Spleen (tissue), 11 donors: Measurements from ENCODE around the gene GABARAPL2. TPM values are rescaled to one million over a fixed set of nuclear protein-coding genes. Genes with fewer than 3 reads are reported as not detected.

Source experiments
- DNase-seq: peaks from one replicate; pipeline ENCODE4 v3.0.0-alpha.2; 2020
- H3K27ac ChIP-seq, 8 donors: fragments of 200-600 bp; sonication (generic) in 7 of 8; 1 replicate in 4 of 8; 2 replicates in 4 of 8; pipeline versions ENCODE4 v1.5.0 to v1.8.0; 2016 to 2021; ENCODE audit warnings: inconsistent platforms in 4 of 8, mild to moderate bottlenecking in 4 of 8, moderate library complexity in 1 of 8
- H3K27me3 ChIP-seq, 7 donors: fragments of 200-600 bp; sonication (generic) in 6 of 7; replicated peaks in 1 of 7; 1 replicate in 4 of 7; 2 replicates in 3 of 7; pipeline versions ENCODE4 v1.5.0 to v1.8.0; 2016 to 2021; ENCODE audit warnings: inconsistent platforms in 3 of 7, mild to moderate bottlenecking in 1 of 7
- H3K36me3 ChIP-seq, 6 donors: fragments of 200-600 bp; sonication (generic) in 5 of 6; 1 replicate in 4 of 6; 2 replicates in 2 of 6; pipeline versions ENCODE4 v1.5.0 to v1.8.0; 2016 to 2021; ENCODE audit warnings: inconsistent platforms in 2 of 6
- H3K4me1 ChIP-seq, 6 donors: fragments of 200-600 bp; sonication (generic) in 5 of 6; 1 replicate in 3 of 6; 2 replicates in 3 of 6; pipeline versions ENCODE4 v1.5.0 to v1.8.0; 2016 to 2021; ENCODE audit warnings: inconsistent platforms in 3 of 6
- H3K4me3 ChIP-seq, 8 donors: fragments of 200-600 bp; sonication (generic) in 7 of 8; 1 replicate in 4 of 8; 2 replicates in 4 of 8; pipeline versions ENCODE4 v1.5.0 to v1.8.0; 2016 to 2021; ENCODE audit warnings: inconsistent platforms in 4 of 8, mild to moderate bottlenecking in 4 of 8, moderate library complexity in 2 of 8
- H3K9me3 ChIP-seq, 8 donors: fragments of 200-600 bp; sonication (generic) in 7 of 8; 1 replicate in 4 of 8; 2 replicates in 4 of 8; pipeline versions ENCODE4 v1.5.0 to v1.8.0; 2016 to 2021; ENCODE audit warnings: inconsistent platforms in 4 of 8
- CTCF ChIP-seq, 11 experiments: fragments of 200-600 bp in 7 of 11; fragments of 450-650 bp in 4 of 11; sonication (generic) in 4 of 11; IDR thresholded peaks in 8 of 11; conservative IDR thresholded peaks in 3 of 11; 1 replicate in 7 of 11; 2 replicates in 4 of 11; pipeline versions ENCODE4 v1.4.0 to v1.8.0; 2016 to 2021; ENCODE audit warnings: antibody characterized with exemption in 11 of 11, inconsistent platforms in 4 of 11, mild to moderate bottlenecking in 1 of 11
- POLR2A ChIP-seq, 3 donors: fragments of 450-650 bp; IDR thresholded peaks; one replicate each; pipeline ENCODE4 v1.5.1; 2017; ENCODE audit warnings: antibody characterized with exemption in 3 of 3, mild to moderate bottlenecking in 1 of 3
- POLR2AphosphoS5 ChIP-seq, 3 donors: sonication (generic); formaldehyde crosslinking; IDR thresholded peaks; one replicate each; pipeline ENCODE4 v1.5.1; 2017; ENCODE audit warnings: antibody characterized with exemption in 3 of 3
- WGBS, 5 donors: extraction: QIAGEN DNeasy Blood & Tissue Kit in 3 of 5; methylation state at CpG; one replicate each; pipeline versions ENCODE4 v1.1.5 to v1.1.7; 2013 to 2018; 5-methylcytosine and 5-hydroxymethylcytosine counted together
- intact Hi-C: fragments of 100-400 bp; cut with DNase I; formaldehyde crosslinking; loops from one replicate; pipeline ENCODE4 v1.15.0; 2023; ENCODE audit warnings: low total_unique reads
- polyA plus RNA-seq, 3 donors: library from polyadenylated mRNA; stranded (reverse); fragments of 200-250 nt; gene quantifications; one replicate each; pipeline ENCODE4 v1.2.1, GENCODE V29; 2013
- total RNA-seq, 7 donors: library from RNA; depleted of rRNA in 3 of 7; stranded (reverse); fragments of >200 nt in 3 of 7; fragmentation: NEBNext Ultra II Directional in 4 of 7; extraction: Animal tissue kit (Norgen Biotek cat#: 25700) in 4 of 7; gene quantifications; one replicate each; pipeline versions ENCODE4 v1.1.0 to v1.2.1, GENCODE V29; 2016 to 2021
- donor health status: healthy with polysubstance abuse.
- donor health status: DM: no; HTN: no; CAD: no; lungs with moderate emphysema.
- donor health status: DM: no; HTN: no; CAD: no.
- donor health status: Bipolar disorder and iron deficiency.
- donor health status: healthy.
- donor health status: DM: no; HTN: no; CAD: no.
- donor health status: DM: yes; HTN: yes; CAD: no.

The GABARAPL2 gene
- total and polyA plus RNA-seq, 10 donors, result 86.6 to 169 (median 123) TPM

GRCh38 chr16:75579281-75579834 lies 13.2 kb downstream of the GABARAPL2 start:
- peaks cover 0 to 73% (median 51%) of the 10 kb centered on the region in 6 donors for H3K36me3 ChIP-seq
- intact Hi-C loops, result no loop called here
- WGBS, 5 donors, result 50 to 63% (median 55%) methylated on average over 7 of the region's 7 CpGs

GRCh38 chr16:75584108-75584507 lies 17.9 kb downstream of the GABARAPL2 start:
- Histone ChIP-seq H3K4me3 (no peak overlapping the region), H3K27me3 (no peaks in the 10 kb centered on the region), H3K27ac (no peak overlapping the region), H3K4me1 (peaks cover 0 to 19% (median 0%) of the 10 kb centered on the region in 6 donors), H3K9me3 (no peaks in the 10 kb centered on the region), H3K36me3 (peaks cover 0 to 57% (median 8%) of the 10 kb centered on the region in 6 donors)
- no peak for DNase-seq
- TF ChIP-seq POLR2A (IDR thresholded peaks at IDR 0.05), result no peak
- no peak for TF ChIP-seq POLR2AphosphoS5 (IDR thresholded peaks at IDR 0.05)
- no peak for TF ChIP-seq CTCF (IDR thresholded peaks at IDR 0.05 in 8 of 11, conservative IDR thresholded peaks at IDR 0.05 in 3 of 11)
- 50 to 75% (median 58%) methylated on average over 3 of the region's 3 CpGs for whole genome bisulfite sequencing, 5 donors
- intact Hi-C loops, result no loop called here

More at GRCh38 chr16:75579281-75579834, 13.2 kb downstream of the GABARAPL2 start:
- peaks cover 0 to 46% (median 14%) of the 10 kb centered on the region in 6 donors for H3K4me1 ChIP-seq
- no peaks in the 10 kb centered on the region for H3K9me3 ChIP-seq
- TF ChIP-seq POLR2A (IDR thresholded peaks at IDR 0.05) (no peak), CTCF (IDR thresholded peaks at IDR 0.05 in 8 of 11, conservative IDR thresholded peaks at IDR 0.05 in 3 of 11) (no peak), POLR2AphosphoS5 (IDR thresholded peaks at IDR 0.05) (no peak)
- no peaks in the 10 kb centered on the region for H3K27me3 ChIP-seq
- H3K27ac ChIP-seq, result no peak overlapping the region
- no peak overlapping the region for H3K4me3 ChIP-seq
- DNase-seq, result no peak

- Histone ChIP-seq H3K4me3 (no peak overlapping the region), H3K27me3 (no peaks in the 10 kb centered on the region), H3K4me1 (peaks cover 0 to 16% (median 0%) of the 10 kb centered on the region in 6 donors), H3K27ac (no peak overlapping the region), H3K36me3 (peaks cover 0 to 44% (median 0%) of the 10 kb centered on the region in 6 donors), H3K9me3 (no peaks in the 10 kb centered on the region)
- intact Hi-C loops, result no loop called here
- no peak for TF ChIP-seq CTCF (IDR thresholded peaks at IDR 0.05 in 8 of 11, conservative IDR thresholded peaks at IDR 0.05 in 3 of 11)
- TF ChIP-seq POLR2A (IDR thresholded peaks at IDR 0.05), result no peak
- TF ChIP-seq POLR2AphosphoS5 (IDR thresholded peaks at IDR 0.05), result no peak
- no peak for DNase-seq
- 94 to 99% (median 99%) methylated on average over 4 of the region's 4 CpGs for WGBS, 5 donors
Measured at GRCh38 chr16:75588716-75589115, 22.5 kb downstream of the GABARAPL2 start.

- Histone ChIP-seq H3K4me1 (peaks cover 0 to 14% (median 0%) of the 10 kb centered on the region in 6 donors), H3K27me3 (no peaks in the 10 kb centered on the region), H3K27ac (no peak overlapping the region), H3K9me3 (no peaks in the 10 kb centered on the region), H3K36me3 (peaks cover 0 to 50% (median 2%) of the 10 kb centered on the region in 6 donors), H3K4me3 (no peak overlapping the region)
- DNase-seq, result no peak
- intact Hi-C loops, result no loop called here
- 74 to 91% (median 89%) methylated on average over 3 of the region's 3 CpGs for WGBS, 5 donors
- TF ChIP-seq POLR2AphosphoS5 (IDR thresholded peaks at IDR 0.05), result no peak
- TF ChIP-seq POLR2A (IDR thresholded peaks at IDR 0.05), result no peak
- no peak for TF ChIP-seq CTCF (IDR thresholded peaks at IDR 0.05 in 8 of 11, conservative IDR thresholded peaks at IDR 0.05 in 3 of 11)
Measured at GRCh38 chr16:75589306-75589705, 23.1 kb downstream of the GABARAPL2 start.
